WERI-Rb-1 (cell line): ENCODE results near the gene SLC12A7.

Source experiments
- DNase-seq: peaks from one replicate; pipeline ENCODE4 v3.0.0-alpha.2; 2020
- H3K27ac ChIP-seq: fragments of 250-450 bp; sonication (Bioruptor Pico); 2 replicates; pipeline ENCODE4 v1.5.1; 2020; ENCODE audit warnings: mild to moderate bottlenecking, moderate library complexity
- H3K27me3 ChIP-seq: fragments of 250-450 bp; sonication (Bioruptor Pico); 2 replicates; pipeline ENCODE4 v1.5.1; 2021; ENCODE audit warnings: mild to moderate bottlenecking, low read depth, moderate library complexity; ENCODE audit not compliant: insufficient read depth, severe bottlenecking
- H3K36me3 ChIP-seq: fragments of 250-450 bp; sonication (Bioruptor Pico); 2 replicates; pipeline ENCODE4 v1.5.1; 2020; ENCODE audit warnings: mild to moderate bottlenecking, moderate library complexity
- H3K4me3 ChIP-seq: 2 replicates; pipeline ENCODE4 v1.5.1; 2011; ENCODE audit warnings: low read depth, mild to moderate bottlenecking, control low read depth, low read length
- H3K9me3 ChIP-seq: fragments of 250-450 bp; sonication (Bioruptor Pico); 2 replicates; pipeline ENCODE4 v1.5.1; 2021; ENCODE audit warnings: mild to moderate bottlenecking, moderate library complexity; ENCODE audit not compliant: severe bottlenecking
- CTCF ChIP-seq: IDR thresholded peaks from 2 replicates; pipeline ENCODE4 v1.5.1; 2011; ENCODE audit warnings: low read depth, mild to moderate bottlenecking, control low read depth, inconsistent platforms, low read length

SLC12A7 gene

DNA sequence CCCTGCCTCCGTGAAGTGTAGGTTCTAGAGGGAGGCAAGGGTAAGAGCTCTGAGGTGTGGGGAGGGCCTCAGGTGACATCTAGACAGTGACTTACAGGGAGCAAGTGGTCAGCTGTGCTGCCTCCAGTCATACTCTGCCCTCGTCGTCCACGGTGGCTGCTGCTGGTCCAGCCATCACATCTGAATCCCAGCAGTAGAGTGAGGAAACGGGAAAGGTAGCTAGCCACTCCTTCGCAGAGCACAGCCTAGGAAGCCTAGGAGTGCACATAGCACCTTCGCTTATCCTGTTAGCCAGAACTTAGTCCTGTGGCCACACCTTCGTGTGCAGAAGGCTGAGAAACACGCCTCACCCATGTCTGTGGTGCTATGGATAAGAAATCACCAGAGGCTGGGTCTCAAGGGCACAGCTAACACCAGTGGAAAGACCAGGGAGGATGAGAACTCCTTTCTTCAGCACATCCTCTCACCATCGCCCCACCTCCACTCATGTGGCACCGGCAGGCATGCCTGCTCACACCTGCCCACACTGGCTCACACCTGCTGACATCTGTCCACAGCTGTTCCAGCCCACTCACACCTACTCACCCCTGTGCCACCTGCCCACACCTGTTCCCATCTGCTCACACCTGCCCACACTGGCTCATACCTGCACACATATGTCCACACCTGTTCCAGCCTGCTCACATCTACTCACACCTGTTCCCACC, 45.0 kb upstream of the SLC12A7 start:
- no peak overlapping the region for H3K27ac ChIP-seq
- TF ChIP-seq CTCF = no peak
- peaks cover 8% of the 10 kb centered on the region for H3K9me3 ChIP-seq
- DNase-seq = no peak
- H3K27me3 ChIP-seq = no peaks in the 10 kb centered on the region
- no peak overlapping the region for H3K4me3 ChIP-seq
- H3K36me3 ChIP-seq = no peaks in the 10 kb centered on the region

DNA sequence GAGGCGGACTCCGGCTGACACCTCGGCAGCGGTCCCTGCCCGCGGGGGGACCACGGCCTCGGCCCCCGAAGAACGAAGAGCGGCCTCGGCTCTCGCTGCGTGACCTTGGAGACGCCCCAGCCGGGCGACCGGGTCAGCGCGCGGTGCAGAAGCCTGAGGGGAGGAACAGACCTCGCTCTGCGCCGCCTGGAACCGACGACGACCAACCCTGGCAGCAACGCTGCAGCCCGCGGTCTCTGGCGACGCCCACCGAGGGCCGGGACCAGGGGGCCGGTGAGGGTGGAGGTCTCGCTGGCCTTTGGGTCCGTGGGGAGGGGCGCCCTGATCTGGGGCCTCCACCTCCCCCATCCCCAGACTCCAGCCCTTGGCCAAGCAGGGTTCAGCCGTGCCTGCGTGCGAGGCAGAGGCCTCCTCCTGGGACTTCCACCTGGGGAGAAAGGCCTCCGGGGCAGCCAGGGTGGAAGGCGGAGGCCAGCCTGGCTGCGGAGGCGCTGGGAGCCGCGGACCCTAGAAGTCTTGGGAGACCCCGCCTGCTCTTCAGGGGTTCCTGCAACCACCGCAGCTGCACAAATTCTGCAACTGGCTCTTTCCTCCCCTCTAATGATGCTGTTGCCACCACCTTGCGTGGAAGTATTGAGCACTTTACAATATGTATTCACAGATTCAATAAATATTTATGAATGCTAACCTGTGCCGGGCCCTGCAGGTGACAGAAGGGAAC, 44.3 kb upstream of the SLC12A7 start:
- no peak overlapping the region for H3K27ac ChIP-seq
- TF ChIP-seq CTCF = no peak
- DNase-seq = no peak
- H3K9me3 ChIP-seq = peaks cover 6% of the 10 kb centered on the region
- no peaks in the 10 kb centered on the region for H3K36me3 ChIP-seq
- H3K27me3 ChIP-seq = no peaks in the 10 kb centered on the region
- H3K4me3 ChIP-seq = no peak overlapping the region

GRCh38 chr5:1155191-1156032, 43.5 kb upstream of the SLC12A7 start:
- no peaks in the 10 kb centered on the region for H3K27me3 ChIP-seq
- no peak for TF ChIP-seq CTCF
- no peak overlapping the region for H3K27ac ChIP-seq
- peaks cover 6% of the 10 kb centered on the region for H3K9me3 ChIP-seq
- H3K36me3 ChIP-seq = no peaks in the 10 kb centered on the region
- no peak overlapping the region for H3K4me3 ChIP-seq
- no peak for DNase-seq

DNA sequence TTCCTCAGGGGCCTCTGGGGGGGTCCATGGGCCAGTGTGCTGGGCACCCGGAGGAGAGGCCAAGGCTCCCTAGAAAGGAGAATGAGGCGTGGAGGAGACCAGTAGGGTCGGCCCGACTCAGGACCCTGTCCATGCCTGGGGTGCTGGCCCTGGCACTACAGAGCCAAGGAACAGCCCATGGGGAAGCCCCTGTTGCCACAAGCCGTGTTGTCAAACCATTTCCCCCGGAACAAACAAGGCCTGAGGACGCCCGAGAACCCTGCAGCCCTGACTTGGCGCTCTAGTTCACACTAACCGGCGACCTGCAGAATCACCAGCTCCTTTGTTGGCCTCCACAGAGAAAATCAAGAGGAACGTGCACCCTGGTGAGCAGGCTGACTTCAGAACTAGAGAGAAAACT, 41.6 kb upstream of the SLC12A7 start:
- no peak for DNase-seq
- Histone ChIP-seq H3K4me3 (no peak overlapping the region), H3K27me3 (no peaks in the 10 kb centered on the region), H3K27ac (no peak overlapping the region), H3K36me3 (no peaks in the 10 kb centered on the region), H3K9me3 (peaks cover 6% of the 10 kb centered on the region)
- TF ChIP-seq CTCF = no peak

DNA sequence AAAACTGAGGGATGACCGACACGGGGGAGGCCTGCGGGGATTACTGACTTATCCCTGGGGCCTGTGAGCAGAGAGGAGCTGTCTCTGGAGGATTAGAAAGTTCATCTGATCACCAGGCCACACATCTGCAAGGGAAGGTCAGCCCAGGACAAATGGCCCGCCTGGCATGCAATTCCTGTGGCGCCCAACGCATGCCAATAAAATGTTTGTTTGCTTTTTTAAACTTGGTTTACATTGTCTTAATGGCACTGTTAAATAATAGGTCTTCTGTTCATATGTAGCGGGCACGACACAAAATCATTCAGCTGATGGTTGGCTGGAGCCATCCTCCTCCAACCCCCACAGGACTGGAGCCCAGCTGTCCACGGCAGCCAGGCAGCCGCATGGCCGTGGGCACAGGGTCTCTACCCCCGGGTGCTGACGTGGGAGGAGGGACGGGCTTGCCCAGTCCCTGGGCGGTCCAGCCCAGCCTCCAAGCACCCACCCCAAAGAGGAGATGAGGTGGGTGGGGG, 41.0 kb upstream of the SLC12A7 start:
- Histone ChIP-seq H3K4me3 (no peak overlapping the region; the same call in 1 of the 2 replicates), H3K9me3 (peaks cover 6% of the 10 kb centered on the region), H3K27ac (no peak overlapping the region), H3K27me3 (no peaks in the 10 kb centered on the region), H3K36me3 (no peaks in the 10 kb centered on the region)
- peak; percentile 91 for DNase-seq
- no peak for TF ChIP-seq CTCF
